GM19324 (cell line): ENCODE results near the gene TXNL4B.

Source experiments
- ATAC-seq: cut with Tn5 transposase; IDR thresholded peaks from one replicate; pipeline ENCODE4 v1.9.1; 2021; ENCODE audit warnings: mild to moderate bottlenecking, moderate library complexity; ENCODE audit not compliant: unreplicated experiment, low FRiP score

The TXNL4B gene

GRCh38 chr16:72093448-72094265, at the start of gene TXNL4B, which contains the start of gene DHX38:
TSS of gene TXNL4B (minus strand) at chr16:72093620. CDS start at chr16:72090749, 2,871 bp downstream.
TSS of gene DHX38 (plus strand) at chr16:72093847. CDS start at chr16:72096158, 2,311 bp downstream.
- peak; percentile 99 for ATAC-seq

- no peak for ATAC-seq
Measured at GRCh38 chr16:72142476-72142875, 49.1 kb upstream of the TXNL4B start.

GRCh38 chr16:72139908-72140307, 46.5 kb upstream of the TXNL4B start:
- ATAC-seq = no peak

- ATAC-seq = no peak
Measured at GRCh38 chr16:72138064-72138572, 44.7 kb upstream of the TXNL4B start.

GRCh38 chr16:72137380-72138063, 44.1 kb upstream of the TXNL4B start:
- no peak for ATAC-seq

- ATAC-seq = no peak
Measured at GRCh38 chr16:72134507-72134906, 41.1 kb upstream of the TXNL4B start.

- no peak for ATAC-seq
Measured at GRCh38 chr16:72132726-72133125, 39.3 kb upstream of the TXNL4B start.

- ATAC-seq = no peak
Measured at GRCh38 chr16:72131036-72131435, 37.6 kb upstream of the TXNL4B start.

GRCh38 chr16:72129976-72130656, 36.7 kb upstream of the TXNL4B start:
- no peak for ATAC-seq

GRCh38 chr16:72128701-72129100, 35.3 kb upstream of the TXNL4B start:
- ATAC-seq = no peak

- ATAC-seq = no peak
Measured at GRCh38 chr16:72126429-72126765, 33.0 kb upstream of the TXNL4B start.

- no peak for ATAC-seq
Measured at GRCh38 chr16:72125635-72126428, 32.4 kb upstream of the TXNL4B start.

GRCh38 chr16:72124761-72125634, 31.6 kb upstream of the TXNL4B start:
- no peak for ATAC-seq

- ATAC-seq = no peak
Measured at GRCh38 chr16:72124148-72124547, 30.7 kb upstream of the TXNL4B start.

GRCh38 chr16:72123426-72123825, 30.0 kb upstream of the TXNL4B start:
- no peak for ATAC-seq

GRCh38 chr16:72122916-72123315, 29.5 kb upstream of the TXNL4B start:
- no peak for ATAC-seq

- ATAC-seq = no peak
Measured at GRCh38 chr16:72122308-72122707, 28.9 kb upstream of the TXNL4B start.

- ATAC-seq = no peak
Measured at GRCh38 chr16:72120026-72120425, 26.6 kb upstream of the TXNL4B start.

- ATAC-seq = no peak
Measured at GRCh38 chr16:72113616-72113945, 20.2 kb upstream of the TXNL4B start.
